PC-3 (cell line): ENCODE data around the gene SLC16A3. TPM values are rescaled to one million over a fixed set of nuclear protein-coding genes. Genes with fewer than 3 reads are reported as not detected.

Experiments used
- ATAC-seq: fragments of 200-7000 bp; cut with Tn5 transposase; 2 replicates; pipeline ENCODE4 v1.9.1; 2020; ENCODE audit warnings: mild to moderate bottlenecking, moderate library complexity
- BruUV-seq: library from RNA; stranded (reverse); fragments of 400-500 nt; replicated peaks from 2 replicates; lab custom pipeline; 2021; lab: Mats Ljungman, UMichigan
- CTCF ChIA-PET: fragments of 300-600 bp; sonication (Branson Sonifier 250); formaldehyde crosslinking; loops from one replicate; lab custom pipeline; 2022; ENCODE audit warnings: antibody characterized with exemption; lab: Charles Lee
- POLR2A ChIA-PET: fragments of 300-600 bp; sonication (Branson Sonifier 250); formaldehyde crosslinking; loops from one replicate; lab custom pipeline; 2022; ENCODE audit warnings: antibody characterized with exemption; ENCODE audit not compliant: unreplicated experiment; lab: Charles Lee
- DNase-seq: peaks from one replicate; pipeline ENCODE4 v3.0.0-alpha.2; 2015
- H2AFZ ChIP-seq: fragments of 300-600 bp; sonication (generic); 2 replicates; pipeline ENCODE4 v1.6.0; 2016; ENCODE audit warnings: antibody characterized with exemption, low read length
- H3F3A ChIP-seq: fragments of 300-600 bp; sonication (generic); one replicate; pipeline ENCODE4 v1.6.0; 2017; ENCODE audit warnings: antibody characterized with exemption, low read length, control low read depth, mild to moderate bottlenecking; ENCODE audit not compliant: unreplicated experiment
- H3K27ac ChIP-seq: fragments of 300-600 bp; sonication (generic); 2 replicates; pipeline ENCODE4 v1.5.1; 2016; ENCODE audit warnings: mild to moderate bottlenecking, low read length
- H3K27me3 ChIP-seq: fragments of 300-600 bp; sonication (generic); 2 replicates; pipeline ENCODE4 v1.6.1; 2016; ENCODE audit warnings: low read length, mixed read lengths
- H3K36me3 ChIP-seq: fragments of 300-600 bp; sonication (generic); 2 replicates; pipeline ENCODE4 v1.6.1; 2016; ENCODE audit warnings: low read depth, mixed run types, low read length, mixed read lengths
- H3K4me1 ChIP-seq: fragments of 300-600 bp; sonication (generic); 2 replicates; pipeline ENCODE4 v1.5.1; 2016; ENCODE audit warnings: low read length; ENCODE audit not compliant: insufficient read depth
- H3K4me2 ChIP-seq: fragments of 300-600 bp; sonication (generic); 2 replicates; pipeline ENCODE4 v1.6.0; 2016; ENCODE audit warnings: low read length
- H3K4me3 ChIP-seq: fragments of 300-600 bp; sonication (generic); 2 replicates; pipeline ENCODE4 v1.5.1; 2016; ENCODE audit warnings: mild to moderate bottlenecking, low read length, mixed read lengths
- H3K79me2 ChIP-seq: fragments of 300-600 bp; sonication (generic); 2 replicates; pipeline ENCODE4 v1.6.1; 2017; ENCODE audit warnings: low read length, mixed read lengths
- H3K9ac ChIP-seq: fragments of 300-600 bp; sonication (generic); 2 replicates; pipeline ENCODE4 v1.6.0; 2016; ENCODE audit warnings: mild to moderate bottlenecking, low read length
- H3K9me2 ChIP-seq: fragments of 300-600 bp; sonication (generic); replicated peaks from 2 replicates; pipeline ENCODE4 v1.6.1; 2016; ENCODE audit warnings: mixed run types, low read length, mixed read lengths
- H3K9me3 ChIP-seq: fragments of 300-600 bp; sonication (generic); 2 replicates; pipeline ENCODE4 v1.6.1; 2016; ENCODE audit warnings: low read length, mixed read lengths
- H4K20me1 ChIP-seq: fragments of 300-600 bp; sonication (generic); 2 replicates; pipeline ENCODE4 v1.6.1; 2016; ENCODE audit warnings: low read length, mixed read lengths
- CTCF ChIP-seq: fragments of 300-600 bp; sonication (generic); conservative IDR thresholded peaks from 2 replicates; pipeline ENCODE4 v1.5.1; 2017; ENCODE audit warnings: antibody characterized with exemption, low read depth, mild to moderate bottlenecking, low read length
- EZH2 ChIP-seq: fragments of 300-600 bp; sonication (generic); IDR thresholded peaks from one replicate; pipeline ENCODE4 v1.6.1; 2017; ENCODE audit warnings: antibody characterized with exemption, mild to moderate bottlenecking, low read length; ENCODE audit not compliant: unreplicated experiment
- EZH2phosphoT487 ChIP-seq: fragments of 300-600 bp; sonication (generic); IDR thresholded peaks from 2 replicates; pipeline ENCODE4 v1.6.1; 2018; ENCODE audit warnings: mild to moderate bottlenecking, antibody characterized with exemption, low read length, borderline replicate concordance
- intact Hi-C: fragments of 100-400 bp; cut with micrococcal nuclease; formaldehyde crosslinking; loops from 2 replicates; pipeline ENCODE4 v1.9.0; 2023
- total RNA-seq: library from RNA; depleted of rRNA; stranded (reverse); fragments of >200 nt; gene quantifications from 2 replicates; pipeline ENCODE4 v1.2.3, GENCODE V29; 2014

The SLC16A3 gene
- total RNA-seq, 1 experiment from 2014 or later: 286 TPM

- DNase-seq (no peak), ATAC-seq (no peak)
- H3F3A ChIP-seq: no peaks in the 10 kb centered on the region
- CTCF ChIA-PET: no interaction called here
- BruUV-seq: no TSS peak
- no peaks in the 10 kb centered on the region for H3K9me3 ChIP-seq
- H3K4me1 ChIP-seq: no peaks in the 10 kb centered on the region
- H3K27ac ChIP-seq: no peak overlapping the region
- H2AFZ ChIP-seq: no peak overlapping the region
- intact Hi-C loops: no loop called here
- H3K4me3 ChIP-seq: no peak overlapping the region
- peaks cover 15% of the 10 kb centered on the region; the same call in 1 of the 2 replicates for H3K36me3 ChIP-seq
- H3K9me2 ChIP-seq: no peaks in the 10 kb centered on the region
- POLR2A ChIA-PET: no interaction called here
- no peak overlapping the region for H3K9ac ChIP-seq
- no peaks in the 10 kb centered on the region for H3K27me3 ChIP-seq
- no peaks in the 10 kb centered on the region for H3K79me2 ChIP-seq
- H3K4me2 ChIP-seq: no peak overlapping the region
- no peaks in the 10 kb centered on the region for H4K20me1 ChIP-seq
- TF ChIP-seq CTCF (no peak), EZH2phosphoT487 (no peak), EZH2 (no peak)
Observed at GRCh38 chr17:82195675-82196672, 32.9 kb upstream of the SLC16A3 start.

- Histone ChIP-seq H3K27ac (no peak overlapping the region), H3K36me3 (peaks cover 11% of the 10 kb centered on the region; the same call in 1 of the 2 replicates), H4K20me1 (no peaks in the 10 kb centered on the region), H3F3A (no peaks in the 10 kb centered on the region), H3K79me2 (no peaks in the 10 kb centered on the region), H3K4me2 (no peak overlapping the region), H2AFZ (no peak overlapping the region), H3K9me2 (no peaks in the 10 kb centered on the region), H3K9ac (no peak overlapping the region), H3K4me3 (no peak overlapping the region), H3K27me3 (no peaks in the 10 kb centered on the region), H3K9me3 (no peaks in the 10 kb centered on the region), H3K4me1 (no peaks in the 10 kb centered on the region)
- intact Hi-C loops: no loop called here
- POLR2A ChIA-PET: no interaction called here
- ATAC-seq (no peak), DNase-seq (no peak)
- CTCF ChIA-PET: no interaction called here
- TF ChIP-seq CTCF: no peak
- no peak for TF ChIP-seq EZH2
- TF ChIP-seq EZH2phosphoT487: no peak
- BruUV-seq: no TSS peak
Observed at GRCh38 chr17:82198092-82198491, 30.8 kb upstream of the SLC16A3 start.

- ATAC-seq: no peak
- Histone ChIP-seq H3F3A (no peaks in the 10 kb centered on the region), H3K9ac (no peak overlapping the region), H3K9me2 (no peaks in the 10 kb centered on the region), H2AFZ (no peak overlapping the region), H3K27ac (no peak overlapping the region), H3K4me1 (peaks cover 3% of the 10 kb centered on the region; the same call in 1 of the 2 replicates), H3K27me3 (no peaks in the 10 kb centered on the region), H3K4me3 (no peak overlapping the region), H4K20me1 (no peaks in the 10 kb centered on the region), H3K36me3 (peaks cover 6% of the 10 kb centered on the region; the same call in 1 of the 2 replicates), H3K4me2 (no peak overlapping the region), H3K79me2 (peaks cover 9% of the 10 kb centered on the region; the same call in 1 of the 2 replicates), H3K9me3 (no peaks in the 10 kb centered on the region)
- ChIA-PET POLR2A (no interaction called here), CTCF (no interaction called here)
- no peak for DNase-seq
- intact Hi-C loops: no loop called here
- no TSS peak for BruUV-seq
- no peak for TF ChIP-seq EZH2
Observed at GRCh38 chr17:82199496-82199895, 29.3 kb upstream of the SLC16A3 start.
